ENCODE results near the gene EFHC1.

Gene EFHC1

GRCh38 chr6:52511163-52511562 lies 91.0 kb downstream of the EFHC1 start:
- no peak for TF ChIP-seq CTCF (IDR thresholded peaks at IDR 0.05; ENCODE audit: low read depth, low read length, poor library complexity, severe bottlenecking)
- no peak for TF ChIP-seq EZH2phosphoT487 (IDR thresholded peaks at IDR 0.05; ENCODE audit: borderline replicate concordance, low read length)
- H3K27me3 ChIP-seq (ENCODE audit: control insufficient read depth, low read length): no peaks in the 10 kb centered on the region
- H3K4me3 ChIP-seq (ENCODE audit: low read length): no peak overlapping the region
- H3K36me3 ChIP-seq (ENCODE audit: control insufficient read depth, low read length): no peaks in the 10 kb centered on the region
- no peaks in the 10 kb centered on the region for H3K79me2 ChIP-seq (ENCODE audit: control insufficient read depth, low read length)
- no peaks in the 10 kb centered on the region for H4K20me1 ChIP-seq (ENCODE audit: control insufficient read depth, insufficient read depth, low read depth, low read length)
- no peak overlapping the region for H3K27ac ChIP-seq (ENCODE audit: low read depth, low read length)
- H3K9me3 ChIP-seq (ENCODE audit: control insufficient read depth, insufficient read depth, low read length): no peaks in the 10 kb centered on the region
- no peak overlapping the region for H3K4me2 ChIP-seq (ENCODE audit: low read length)
- H3K9me2 ChIP-seq (replicated peaks; ENCODE audit: control insufficient read depth, low read length): no peaks in the 10 kb centered on the region
- H3F3A ChIP-seq (ENCODE audit: control insufficient read depth, insufficient read depth): no peaks in the 10 kb centered on the region
- H3K4me1 ChIP-seq (ENCODE audit: control insufficient read depth, low read length): no peaks in the 10 kb centered on the region

GRCh38 chr6:52511572-52512151 lies 91.5 kb downstream of the EFHC1 start:
- Histone ChIP-seq H3K36me3 (ENCODE audit: control insufficient read depth, low read length) (no peaks in the 10 kb centered on the region), H3K4me1 (ENCODE audit: control insufficient read depth, low read length) (no peaks in the 10 kb centered on the region), H3K27ac (ENCODE audit: low read depth, low read length) (no peak overlapping the region), H3K4me3 (ENCODE audit: low read length) (no peak overlapping the region), H3K4me2 (ENCODE audit: low read length) (no peak overlapping the region), H3K27me3 (ENCODE audit: control insufficient read depth, low read length) (no peaks in the 10 kb centered on the region), H4K20me1 (ENCODE audit: control insufficient read depth, insufficient read depth, low read depth, low read length) (no peaks in the 10 kb centered on the region), H3K9me2 (replicated peaks; ENCODE audit: control insufficient read depth, low read length) (no peaks in the 10 kb centered on the region), H3F3A (ENCODE audit: control insufficient read depth, insufficient read depth) (no peaks in the 10 kb centered on the region), H3K79me2 (ENCODE audit: control insufficient read depth, low read length) (no peaks in the 10 kb centered on the region), H3K9me3 (ENCODE audit: control insufficient read depth, insufficient read depth, low read length) (no peaks in the 10 kb centered on the region)
- TF ChIP-seq CTCF (IDR thresholded peaks at IDR 0.05; ENCODE audit: low read depth, low read length, poor library complexity, severe bottlenecking): no peak
- no peak for TF ChIP-seq EZH2phosphoT487 (IDR thresholded peaks at IDR 0.05; ENCODE audit: borderline replicate concordance, low read length)

- H3K4me2 ChIP-seq (ENCODE audit: low read length): no peak overlapping the region
- H3K4me1 ChIP-seq (ENCODE audit: control insufficient read depth, low read length): no peaks in the 10 kb centered on the region
Observed at GRCh38 chr6:52512199-52512598, 92.1 kb downstream of the EFHC1 start.

More at GRCh38 chr6:52512199-52512598, 92.1 kb downstream of the EFHC1 start:
- Histone ChIP-seq H4K20me1 (ENCODE audit: control insufficient read depth, insufficient read depth, low read depth, low read length) (no peaks in the 10 kb centered on the region), H3K4me3 (ENCODE audit: low read length) (no peak overlapping the region), H3K36me3 (ENCODE audit: control insufficient read depth, low read length) (no peaks in the 10 kb centered on the region), H3K79me2 (ENCODE audit: control insufficient read depth, low read length) (no peaks in the 10 kb centered on the region), H3K9me2 (replicated peaks; ENCODE audit: control insufficient read depth, low read length) (no peaks in the 10 kb centered on the region), H3F3A (ENCODE audit: control insufficient read depth, insufficient read depth) (no peaks in the 10 kb centered on the region), H3K27me3 (ENCODE audit: control insufficient read depth, low read length) (no peaks in the 10 kb centered on the region), H3K27ac (ENCODE audit: low read depth, low read length) (no peak overlapping the region), H3K9me3 (ENCODE audit: control insufficient read depth, insufficient read depth, low read length) (no peaks in the 10 kb centered on the region)
- no peak for TF ChIP-seq CTCF (IDR thresholded peaks at IDR 0.05; ENCODE audit: low read depth, low read length, poor library complexity, severe bottlenecking)

Data from DOHH2 (cell line).